Memory B cell (primary cell): ENCODE results near the gene RILPL2.
"Not testable (repeated sequence)": the region's sequence is repeated elsewhere in the genome, so short reads cannot be mapped to it uniquely, and the experiment has no call there.

Experiments used
- ATAC-seq: fragments of 150-1000 bp; cut with Tn5 transposase; 2 replicates; pipeline ENCODE4 v1.10.0; 2021; ENCODE audit warnings: low read depth, mild to moderate bottlenecking, moderate library complexity
- DNase-seq, 2 donors: peaks; one replicate each; pipeline ENCODE4 v3.0.0; 2022; ENCODE audit warnings: low spot score in 2 of 2
- H3K27ac Mint-ChIP-seq: one replicate; pipeline ENCODE4 v1.8.0; 2022; ENCODE audit warnings: mild to moderate bottlenecking, moderate library complexity, mixed read lengths
- H3K27me3 Mint-ChIP-seq: one replicate; pipeline ENCODE4 v1.8.0; 2022; ENCODE audit warnings: mixed read lengths
- H3K36me3 Mint-ChIP-seq: one replicate; pipeline ENCODE4 v1.8.0; 2022; ENCODE audit warnings: mild to moderate bottlenecking, mixed read lengths
- H3K4me1 Mint-ChIP-seq: one replicate; pipeline ENCODE4 v1.8.0; 2022; ENCODE audit warnings: mixed read lengths
- H3K4me3 Mint-ChIP-seq: one replicate; pipeline ENCODE4 v1.8.0; 2022; ENCODE audit warnings: mild to moderate bottlenecking, moderate library complexity, mixed read lengths
- H3K9me3 Mint-ChIP-seq: one replicate; pipeline ENCODE4 v1.8.0; 2022; ENCODE audit warnings: mixed read lengths

Gene RILPL2

GRCh38 chr12:123436017-123436964 lies at the start of gene RILPL2:
RILPL2 (minus strand) TSS chr12:123436684; CDS start chr12:123436420, 264 bp downstream.
- DNase-seq: peak; percentile 92 to 94
- Mint-ChIP-seq H3K9me3 (no peaks in the 10 kb centered on the region), H3K36me3 (peaks cover 4% of the 10 kb centered on the region), H3K27me3 (no peaks in the 10 kb centered on the region), H3K4me1 (peaks cover 20% of the 10 kb centered on the region), H3K27ac (peak within 1 kb of the TSS; percentile 95), H3K4me3 (peak within 1 kb of the TSS; percentile 96)
- peak; percentile 84 for ATAC-seq

GRCh38 chr12:123485756-123486155 lies 49.3 kb upstream of the RILPL2 start:
- ATAC-seq: no peak
- no peaks in the 10 kb centered on the region for H3K9me3 Mint-ChIP-seq
- H3K4me3 Mint-ChIP-seq: no peak overlapping the region
- H3K27me3 Mint-ChIP-seq: no peaks in the 10 kb centered on the region
- peaks cover 11% of the 10 kb centered on the region for H3K4me1 Mint-ChIP-seq
- no peaks in the 10 kb centered on the region for H3K36me3 Mint-ChIP-seq
- DNase-seq: no peak
- no peak overlapping the region for H3K27ac Mint-ChIP-seq

GRCh38 chr12:123483602-123484248 lies 47.2 kb upstream of the RILPL2 start:
- no peaks in the 10 kb centered on the region for H3K27me3 Mint-ChIP-seq
- H3K9me3 Mint-ChIP-seq: no peaks in the 10 kb centered on the region
- H3K4me1 Mint-ChIP-seq: peaks cover 15% of the 10 kb centered on the region
- H3K36me3 Mint-ChIP-seq: no peaks in the 10 kb centered on the region
- DNase-seq (no peak), ATAC-seq (peak; percentile 60)
- peak overlapping the region; percentile 35 for H3K27ac Mint-ChIP-seq
- H3K4me3 Mint-ChIP-seq: peak overlapping the region; percentile 19

- DNase-seq: no peak
- H3K4me1 Mint-ChIP-seq: peaks cover 17% of the 10 kb centered on the region
- ATAC-seq: no peak
- no peaks in the 10 kb centered on the region for H3K36me3 Mint-ChIP-seq
- peak overlapping the region; percentile 6 for H3K27ac Mint-ChIP-seq
- H3K9me3 Mint-ChIP-seq: no peaks in the 10 kb centered on the region
- H3K4me3 Mint-ChIP-seq: no peak overlapping the region
- H3K27me3 Mint-ChIP-seq: no peaks in the 10 kb centered on the region
Measured at GRCh38 chr12:123482876-123483275, 46.4 kb upstream of the RILPL2 start.

- H3K36me3 Mint-ChIP-seq, H3K27ac Mint-ChIP-seq, H3K9me3 Mint-ChIP-seq, ATAC-seq, H3K27me3 Mint-ChIP-seq, DNase-seq: not testable (repeated sequence)
- Mint-ChIP-seq H3K4me1 (peaks cover 17% of the 10 kb centered on the region), H3K4me3 (peak overlapping the region; percentile 65)
Measured at GRCh38 chr12:123481251-123481650, 44.8 kb upstream of the RILPL2 start.

GRCh38 chr12:123479442-123480180 lies 43.1 kb upstream of the RILPL2 start:
- DNase-seq (no peak), ATAC-seq (peak; percentile 35)
- Mint-ChIP-seq H3K27me3 (no peaks in the 10 kb centered on the region), H3K4me1 (peaks cover 24% of the 10 kb centered on the region), H3K36me3 (peaks cover 3% of the 10 kb centered on the region), H3K9me3 (no peaks in the 10 kb centered on the region), H3K27ac (no peak overlapping the region), H3K4me3 (peak overlapping the region; percentile 21)

GRCh38 chr12:123478762-123479161 lies 42.3 kb upstream of the RILPL2 start:
- DNase-seq: no peak
- ATAC-seq: no peak
- Mint-ChIP-seq H3K9me3 (no peaks in the 10 kb centered on the region), H3K27ac (no peak overlapping the region), H3K36me3 (peaks cover 3% of the 10 kb centered on the region), H3K4me1 (peaks cover 22% of the 10 kb centered on the region), H3K4me3 (no peak overlapping the region), H3K27me3 (no peaks in the 10 kb centered on the region)

GRCh38 chr12:123478069-123478468 lies 41.6 kb upstream of the RILPL2 start:
- ATAC-seq (no peak), DNase-seq (no peak)
- no peaks in the 10 kb centered on the region for H3K27me3 Mint-ChIP-seq
- peaks cover 3% of the 10 kb centered on the region for H3K36me3 Mint-ChIP-seq
- peaks cover 21% of the 10 kb centered on the region for H3K4me1 Mint-ChIP-seq
- no peak overlapping the region for H3K27ac Mint-ChIP-seq
- H3K9me3 Mint-ChIP-seq: no peaks in the 10 kb centered on the region
- H3K4me3 Mint-ChIP-seq: no peak overlapping the region

GRCh38 chr12:123475246-123475703 lies 38.8 kb upstream of the RILPL2 start:
- Mint-ChIP-seq H3K4me1 (peaks cover 21% of the 10 kb centered on the region), H3K27ac (peak overlapping the region; percentile 97), H3K36me3 (peaks cover 5% of the 10 kb centered on the region), H3K27me3 (no peaks in the 10 kb centered on the region), H3K4me3 (peak overlapping the region; percentile 61), H3K9me3 (no peaks in the 10 kb centered on the region)
- no peak for ATAC-seq
- no peak for DNase-seq

GRCh38 chr12:123474485-123475245 lies 38.2 kb upstream of the RILPL2 start:
- H3K4me1 Mint-ChIP-seq: peaks cover 18% of the 10 kb centered on the region
- peak overlapping the region; percentile 97 for H3K27ac Mint-ChIP-seq
- peak overlapping the region; percentile 61 for H3K4me3 Mint-ChIP-seq
- DNase-seq: no peak
- ATAC-seq: peak; percentile 75
- no peaks in the 10 kb centered on the region for H3K9me3 Mint-ChIP-seq
- no peaks in the 10 kb centered on the region for H3K27me3 Mint-ChIP-seq
- H3K36me3 Mint-ChIP-seq: peaks cover 5% of the 10 kb centered on the region

- H3K27me3 Mint-ChIP-seq: no peaks in the 10 kb centered on the region
- peaks cover 5% of the 10 kb centered on the region for H3K36me3 Mint-ChIP-seq
- H3K9me3 Mint-ChIP-seq: no peaks in the 10 kb centered on the region
- no peak for DNase-seq
- no peak for ATAC-seq
- peaks cover 17% of the 10 kb centered on the region for H3K4me1 Mint-ChIP-seq
- peak overlapping the region; percentile 45 for H3K27ac Mint-ChIP-seq
- no peak overlapping the region for H3K4me3 Mint-ChIP-seq
Measured at GRCh38 chr12:123472438-123472849, 36.0 kb upstream of the RILPL2 start.

- Mint-ChIP-seq H3K27ac (peak overlapping the region; percentile 45), H3K4me1 (peaks cover 17% of the 10 kb centered on the region), H3K36me3 (peaks cover 5% of the 10 kb centered on the region), H3K27me3 (no peaks in the 10 kb centered on the region), H3K9me3 (no peaks in the 10 kb centered on the region), H3K4me3 (no peak overlapping the region)
- ATAC-seq (no peak), DNase-seq (no peak)
Measured at GRCh38 chr12:123471374-123472068, 35.0 kb upstream of the RILPL2 start.

- no peaks in the 10 kb centered on the region for H3K9me3 Mint-ChIP-seq
- no peak overlapping the region for H3K27ac Mint-ChIP-seq
Measured at GRCh38 chr12:123469978-123470377, 33.5 kb upstream of the RILPL2 start.

More at GRCh38 chr12:123469978-123470377, 33.5 kb upstream of the RILPL2 start:
- no peak for ATAC-seq
- peaks cover 16% of the 10 kb centered on the region for H3K4me1 Mint-ChIP-seq
- peaks cover 10% of the 10 kb centered on the region for H3K36me3 Mint-ChIP-seq
- no peak for DNase-seq
- no peak overlapping the region for H3K4me3 Mint-ChIP-seq
- H3K27me3 Mint-ChIP-seq: no peaks in the 10 kb centered on the region
